ENCODE results near the gene NUTF2.

DNA sequence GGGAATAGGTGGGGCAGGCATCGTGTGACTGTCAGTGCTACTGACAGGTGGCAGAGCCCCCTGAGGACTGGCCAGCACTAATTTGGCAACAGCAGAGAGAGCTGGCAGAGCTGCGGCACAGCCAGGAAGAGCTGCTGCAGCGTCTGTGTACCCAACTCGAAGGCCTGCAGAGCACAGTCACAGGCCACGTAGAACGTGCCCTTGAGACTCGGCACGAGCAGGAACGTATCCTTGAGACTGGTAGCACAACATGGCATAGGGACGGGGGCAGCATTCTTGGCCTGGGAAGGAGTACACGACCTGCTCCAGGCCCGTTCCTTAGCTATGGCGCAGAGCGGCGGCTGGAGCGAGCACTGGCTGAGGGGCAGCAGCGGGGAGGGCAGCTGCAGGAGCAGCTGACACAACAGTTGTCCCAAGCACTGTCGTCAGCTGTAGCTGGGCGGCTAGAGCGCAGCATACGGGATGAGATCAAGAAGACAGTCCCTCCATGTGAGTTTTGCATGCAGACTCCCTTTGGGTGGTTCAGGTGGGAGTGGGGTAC lies 35.0 kb downstream of the NUTF2 start:
- TF ChIP-seq GATA2 (IDR thresholded peaks at IDR 0.05; ENCODE audit: low read depth, low read length) (no peak), GATA3 (IDR thresholded peaks at IDR 0.05; ENCODE audit: low read depth, low read length) (no peak)
